Measurements from ENCODE around the gene SCARF2.

The SCARF2 gene

DNA sequence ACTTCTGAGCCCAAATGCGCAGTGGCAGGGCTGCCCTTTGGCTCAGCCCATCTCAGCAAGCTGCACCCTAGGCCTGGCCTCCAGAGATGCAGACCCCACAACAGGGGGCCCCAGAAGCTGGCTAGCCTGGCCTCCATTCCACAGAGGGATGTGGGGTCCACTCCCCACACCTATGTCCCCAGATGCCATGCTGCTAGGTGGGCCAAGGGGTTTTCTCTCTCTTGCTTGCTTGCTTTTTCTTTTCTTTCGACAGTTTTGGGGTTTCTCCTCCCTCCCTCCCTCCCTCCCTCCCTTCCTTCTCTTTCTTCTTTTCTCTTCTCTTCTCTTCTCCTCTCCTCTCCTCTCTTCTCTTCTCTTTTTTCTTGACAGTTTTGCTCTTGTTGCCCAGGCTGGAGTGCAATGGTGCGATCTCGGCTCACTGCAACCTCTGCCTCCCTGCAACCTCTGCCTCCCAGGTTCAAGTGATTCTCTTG lies 9.6 kb downstream of the SCARF2 start:
- Histone ChIP-seq H3K4me3 (replicated peaks; ENCODE audit: insufficient read depth, low read length) (no peak overlapping the region), H3K27me3 (ENCODE audit: insufficient read depth, poor library complexity, severe bottlenecking) (peaks cover 56% of the 10 kb centered on the region), H3K27ac (replicated peaks) (no peak overlapping the region)
- TF ChIP-seq SPI1 (IDR thresholded peaks at IDR 0.05; ENCODE audit: borderline replicate concordance, low read depth) (no peak), GABPA (IDR thresholded peaks at IDR 0.05; ENCODE audit: low read depth) (no peak), POLR2AphosphoS5 (IDR thresholded peaks at IDR 0.05; ENCODE audit: low read depth) (no peak)
- TF ChIP-seq, protein P1, sequence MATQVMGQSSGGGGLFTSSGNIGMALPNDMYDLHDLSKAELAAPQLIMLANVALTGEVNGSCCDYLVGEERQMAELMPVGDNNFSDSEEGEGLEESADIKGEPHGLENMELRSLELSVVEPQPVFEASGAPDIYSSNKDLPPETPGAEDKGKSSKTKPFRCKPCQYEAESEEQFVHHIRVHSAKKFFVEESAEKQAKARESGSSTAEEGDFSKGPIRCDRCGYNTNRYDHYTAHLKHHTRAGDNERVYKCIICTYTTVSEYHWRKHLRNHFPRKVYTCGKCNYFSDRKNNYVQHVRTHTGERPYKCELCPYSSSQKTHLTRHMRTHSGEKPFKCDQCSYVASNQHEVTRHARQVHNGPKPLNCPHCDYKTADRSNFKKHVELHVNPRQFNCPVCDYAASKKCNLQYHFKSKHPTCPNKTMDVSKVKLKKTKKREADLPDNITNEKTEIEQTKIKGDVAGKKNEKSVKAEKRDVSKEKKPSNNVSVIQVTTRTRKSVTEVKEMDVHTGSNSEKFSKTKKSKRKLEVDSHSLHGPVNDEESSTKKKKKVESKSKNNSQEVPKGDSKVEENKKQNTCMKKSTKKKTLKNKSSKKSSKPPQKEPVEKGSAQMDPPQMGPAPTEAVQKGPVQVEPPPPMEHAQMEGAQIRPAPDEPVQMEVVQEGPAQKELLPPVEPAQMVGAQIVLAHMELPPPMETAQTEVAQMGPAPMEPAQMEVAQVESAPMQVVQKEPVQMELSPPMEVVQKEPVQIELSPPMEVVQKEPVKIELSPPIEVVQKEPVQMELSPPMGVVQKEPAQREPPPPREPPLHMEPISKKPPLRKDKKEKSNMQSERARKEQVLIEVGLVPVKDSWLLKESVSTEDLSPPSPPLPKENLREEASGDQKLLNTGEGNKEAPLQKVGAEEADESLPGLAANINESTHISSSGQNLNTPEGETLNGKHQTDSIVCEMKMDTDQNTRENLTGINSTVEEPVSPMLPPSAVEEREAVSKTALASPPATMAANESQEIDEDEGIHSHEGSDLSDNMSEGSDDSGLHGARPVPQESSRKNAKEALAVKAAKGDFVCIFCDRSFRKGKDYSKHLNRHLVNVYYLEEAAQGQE (IDR thresholded peaks at IDR 0.05; ENCODE audit: insufficient replicate concordance, low read depth), result no peak
- TF ChIP-seq, protein P2, sequence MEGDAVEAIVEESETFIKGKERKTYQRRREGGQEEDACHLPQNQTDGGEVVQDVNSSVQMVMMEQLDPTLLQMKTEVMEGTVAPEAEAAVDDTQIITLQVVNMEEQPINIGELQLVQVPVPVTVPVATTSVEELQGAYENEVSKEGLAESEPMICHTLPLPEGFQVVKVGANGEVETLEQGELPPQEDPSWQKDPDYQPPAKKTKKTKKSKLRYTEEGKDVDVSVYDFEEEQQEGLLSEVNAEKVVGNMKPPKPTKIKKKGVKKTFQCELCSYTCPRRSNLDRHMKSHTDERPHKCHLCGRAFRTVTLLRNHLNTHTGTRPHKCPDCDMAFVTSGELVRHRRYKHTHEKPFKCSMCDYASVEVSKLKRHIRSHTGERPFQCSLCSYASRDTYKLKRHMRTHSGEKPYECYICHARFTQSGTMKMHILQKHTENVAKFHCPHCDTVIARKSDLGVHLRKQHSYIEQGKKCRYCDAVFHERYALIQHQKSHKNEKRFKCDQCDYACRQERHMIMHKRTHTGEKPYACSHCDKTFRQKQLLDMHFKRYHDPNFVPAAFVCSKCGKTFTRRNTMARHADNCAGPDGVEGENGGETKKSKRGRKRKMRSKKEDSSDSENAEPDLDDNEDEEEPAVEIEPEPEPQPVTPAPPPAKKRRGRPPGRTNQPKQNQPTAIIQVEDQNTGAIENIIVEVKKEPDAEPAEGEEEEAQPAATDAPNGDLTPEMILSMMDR (IDR thresholded peaks at IDR 0.05; ENCODE audit: insufficient read depth, low read length), result no peak
- no peak for DNase-seq (ENCODE audit: low read depth in 1 of 2, low spot score in 1 of 2)

DNA sequence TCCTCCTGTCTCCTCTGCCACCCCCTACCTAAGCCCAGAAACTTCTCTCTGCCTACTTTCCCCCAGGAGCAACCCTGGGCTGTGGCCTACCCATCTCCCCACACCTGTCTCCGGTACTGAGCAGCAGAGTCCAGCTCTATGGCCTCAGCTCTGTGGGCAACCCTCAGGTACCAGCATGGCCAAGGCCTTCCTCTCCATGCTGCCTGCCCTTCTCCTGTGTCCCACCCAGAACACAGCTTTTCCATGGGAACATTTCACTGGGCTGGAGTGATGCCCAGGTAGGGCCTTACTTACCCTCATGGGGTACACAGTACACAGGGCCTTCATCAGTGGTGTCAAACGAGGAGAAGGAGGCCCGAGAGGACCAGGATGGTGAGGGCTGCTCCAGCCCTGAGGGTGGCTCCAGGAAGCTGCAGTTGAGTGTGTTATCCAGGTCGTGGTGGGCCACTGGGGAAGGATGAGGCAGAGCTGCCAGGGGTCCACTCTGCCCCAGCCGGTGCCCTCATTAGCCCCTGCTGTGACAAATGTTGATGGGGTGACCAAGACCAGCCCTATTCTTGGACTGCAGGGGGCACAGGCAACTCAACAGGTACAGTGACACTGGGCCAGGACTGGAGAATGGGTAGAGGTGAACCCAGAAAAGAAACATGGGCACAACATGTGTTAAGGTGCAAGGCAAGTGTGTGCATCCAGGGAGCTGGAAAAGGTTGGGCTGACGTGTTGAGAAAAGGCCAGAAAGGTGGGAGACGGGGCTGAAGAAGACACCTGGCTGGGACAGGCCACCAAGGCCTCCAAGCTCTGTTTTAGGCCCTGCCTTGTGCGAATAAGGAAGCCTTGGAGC lies 10.3 kb downstream of the SCARF2 start:
- TF ChIP-seq SPI1 (IDR thresholded peaks at IDR 0.05; ENCODE audit: borderline replicate concordance, low read depth) (no peak), POLR2AphosphoS5 (IDR thresholded peaks at IDR 0.05; ENCODE audit: low read depth) (no peak), GABPA (IDR thresholded peaks at IDR 0.05; ENCODE audit: low read depth) (no peak)
- TF ChIP-seq, protein P1 (IDR thresholded peaks at IDR 0.05; ENCODE audit: insufficient replicate concordance, low read depth), result no peak
- TF ChIP-seq, protein P2 (IDR thresholded peaks at IDR 0.05; ENCODE audit: insufficient read depth, low read length), result no peak
- H3K27ac ChIP-seq (replicated peaks), result no peak overlapping the region
- DNase-seq (ENCODE audit: low read depth in 1 of 2, low spot score in 1 of 2), result no peak
- no peak overlapping the region for H3K4me3 ChIP-seq (replicated peaks; ENCODE audit: insufficient read depth, low read length)
- peaks cover 49% of the 10 kb centered on the region for H3K27me3 ChIP-seq (ENCODE audit: insufficient read depth, poor library complexity, severe bottlenecking)

DNA sequence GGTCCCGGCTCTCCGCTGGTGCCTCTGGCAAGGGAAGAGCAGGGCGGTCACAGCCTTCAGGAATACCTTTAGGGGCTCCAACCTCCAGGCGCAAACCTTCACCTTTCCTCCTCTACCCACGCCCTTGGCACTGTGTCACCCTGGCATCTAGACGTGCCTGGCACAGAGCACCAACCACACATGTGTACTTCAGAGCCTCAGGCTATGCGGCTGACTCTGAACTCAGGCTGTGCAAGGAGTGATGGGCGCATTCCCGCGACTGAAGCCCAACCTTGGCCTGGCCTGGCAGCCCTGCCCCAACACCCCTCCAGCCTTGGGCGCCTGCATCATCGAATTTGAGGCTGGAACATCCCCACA lies 11.4 kb downstream of the SCARF2 start:
- Histone ChIP-seq H3K4me3 (replicated peaks; ENCODE audit: insufficient read depth, low read length) (no peak overlapping the region), H3K27ac (replicated peaks) (no peak overlapping the region), H3K27me3 (ENCODE audit: insufficient read depth, poor library complexity, severe bottlenecking) (peaks cover 40% of the 10 kb centered on the region)
- DNase-seq (ENCODE audit: low read depth in 1 of 2, low spot score in 1 of 2), result no peak
- TF ChIP-seq, protein P1 (IDR thresholded peaks at IDR 0.05; ENCODE audit: insufficient replicate concordance, low read depth), result no peak
- TF ChIP-seq POLR2AphosphoS5 (IDR thresholded peaks at IDR 0.05; ENCODE audit: low read depth) (no peak), GABPA (IDR thresholded peaks at IDR 0.05; ENCODE audit: low read depth) (no peak), SPI1 (IDR thresholded peaks at IDR 0.05; ENCODE audit: borderline replicate concordance, low read depth) (no peak)
- TF ChIP-seq, protein P2 (IDR thresholded peaks at IDR 0.05; ENCODE audit: insufficient read depth, low read length), result no peak
